Measurements from ENCODE around the gene GPR107.

The GPR107 gene

GRCh38 chr9:130118841-130119518 lies 65.3 kb downstream of the GPR107 start:
- no peak overlapping the region for H2AFZ ChIP-seq (ENCODE audit: insufficient read depth, low read length, poor library complexity)
- H4K12ac ChIP-seq (ENCODE audit: low read depth, low read length) = no peak overlapping the region
- no peak overlapping the region for H3K4me3 ChIP-seq (ENCODE audit: low read depth, low read length)
- no peak overlapping the region for H3K14ac ChIP-seq (ENCODE audit: low read length)
- H2AK5ac ChIP-seq (ENCODE audit: low read length) = no peak overlapping the region
- peaks cover 3% of the 10 kb centered on the region for H3K79me1 ChIP-seq (ENCODE audit: low read length)
- H3K36me3 ChIP-seq (ENCODE audit: control insufficient read depth in 1 of 2, insufficient read depth in 2 of 2, low read length in 2 of 2) = peaks cover 33 to 43% of the 10 kb centered on the region in 2 experiments
- no peak overlapping the region for H3K9ac ChIP-seq (ENCODE audit: low read length)
- H4K91ac ChIP-seq (ENCODE audit: low read depth, low read length) = no peak overlapping the region
- H4K8ac ChIP-seq (ENCODE audit: low read depth, low read length) = no peak overlapping the region
- no peak overlapping the region for H3K23ac ChIP-seq (ENCODE audit: low read length)
- H2BK12ac ChIP-seq (ENCODE audit: low read length) = no peak overlapping the region
- no peaks in the 10 kb centered on the region for H3K27me3 ChIP-seq (ENCODE audit: insufficient read depth, low read length)
- no peak overlapping the region for H2BK5ac ChIP-seq (ENCODE audit: low read depth, low read length, poor library complexity)
- peaks cover 8 to 15% of the 10 kb centered on the region in 2 experiments for H3K4me1 ChIP-seq (ENCODE audit: control insufficient read depth in 1 of 2, insufficient read depth in 2 of 2, low read length in 2 of 2)
- H2BK120ac ChIP-seq (ENCODE audit: insufficient read depth, low read length, poor library complexity) = no peak overlapping the region
- no peaks in the 10 kb centered on the region for H3K9me3 ChIP-seq (ENCODE audit: insufficient read depth, low read depth, low read length)
- H3K79me2 ChIP-seq (ENCODE audit: control insufficient read depth, insufficient read depth, low read length, poor library complexity) = no peaks in the 10 kb centered on the region
- no peak overlapping the region for H3K4ac ChIP-seq (ENCODE audit: low read depth, low read length)
- DNase-seq = no peak
- no peak overlapping the region for H3K4me2 ChIP-seq (ENCODE audit: low read length)
- H3K27ac ChIP-seq (ENCODE audit: low read depth, low read length) = no peak overlapping the region
- H3K18ac ChIP-seq (ENCODE audit: low read length) = no peak overlapping the region
- no CpG with 5 or more reads among the region's 17 CpGs for WGBS (ENCODE audit: extremely low coverage, insufficient coverage, insufficient read length)

GRCh38 chr9:130119519-130120298 lies 66.0 kb downstream of the GPR107 start:
- Histone ChIP-seq H3K79me1 (ENCODE audit: low read length) (peaks cover 3% of the 10 kb centered on the region), H3K4me1 (ENCODE audit: control insufficient read depth in 1 of 2, insufficient read depth in 2 of 2, low read length in 2 of 2) (peaks cover 8 to 15% of the 10 kb centered on the region in 2 experiments)
- no CpG with 5 or more reads among the region's 14 CpGs for WGBS (ENCODE audit: extremely low coverage, insufficient coverage, insufficient read length)

GRCh38 chr9:130120299-130120587 lies 66.5 kb downstream of the GPR107 start:
- Histone ChIP-seq H3K4me1 (ENCODE audit: control insufficient read depth in 1 of 2, insufficient read depth in 2 of 2, low read length in 2 of 2) (peaks cover 8 to 15% of the 10 kb centered on the region in 2 experiments), H4K8ac (ENCODE audit: low read depth, low read length) (no peak overlapping the region), H3K23ac (ENCODE audit: low read length) (no peak overlapping the region), H2AFZ (ENCODE audit: insufficient read depth, low read length, poor library complexity) (no peak overlapping the region), H4K12ac (ENCODE audit: low read depth, low read length) (no peak overlapping the region), H4K91ac (ENCODE audit: low read depth, low read length) (no peak overlapping the region), H3K4me3 (ENCODE audit: low read depth, low read length) (no peak overlapping the region), H3K4me2 (ENCODE audit: low read length) (no peak overlapping the region), H3K14ac (ENCODE audit: low read length) (no peak overlapping the region), H3K4ac (ENCODE audit: low read depth, low read length) (no peak overlapping the region), H3K27me3 (ENCODE audit: insufficient read depth, low read length) (no peaks in the 10 kb centered on the region), H3K79me2 (ENCODE audit: control insufficient read depth, insufficient read depth, low read length, poor library complexity) (no peaks in the 10 kb centered on the region), H2BK120ac (ENCODE audit: insufficient read depth, low read length, poor library complexity) (no peak overlapping the region), H3K9me3 (ENCODE audit: insufficient read depth, low read depth, low read length) (no peaks in the 10 kb centered on the region), H3K9ac (ENCODE audit: low read length) (no peak overlapping the region), H3K27ac (ENCODE audit: low read depth, low read length) (no peak overlapping the region), H3K79me1 (ENCODE audit: low read length) (peaks cover 3% of the 10 kb centered on the region), H2AK5ac (ENCODE audit: low read length) (no peak overlapping the region), H3K18ac (ENCODE audit: low read length) (no peak overlapping the region), H3K36me3 (ENCODE audit: control insufficient read depth in 1 of 2, insufficient read depth in 2 of 2, low read length in 2 of 2) (peaks cover 33 to 43% of the 10 kb centered on the region in 2 experiments), H2BK12ac (ENCODE audit: low read length) (no peak overlapping the region), H2BK5ac (ENCODE audit: low read depth, low read length, poor library complexity) (no peak overlapping the region)
- WGBS (ENCODE audit: extremely low coverage, insufficient coverage, insufficient read length) = no CpG with 5 or more reads among the region's 6 CpGs
- no peak for DNase-seq

More at GRCh38 chr9:130119519-130120298, 66.0 kb downstream of the GPR107 start:
- H3K23ac ChIP-seq (ENCODE audit: low read length) = no peak overlapping the region
- H3K27ac ChIP-seq (ENCODE audit: low read depth, low read length) = no peak overlapping the region
- no peaks in the 10 kb centered on the region for H3K27me3 ChIP-seq (ENCODE audit: insufficient read depth, low read length)
- no peak overlapping the region for H3K14ac ChIP-seq (ENCODE audit: low read length)
- H3K18ac ChIP-seq (ENCODE audit: low read length) = no peak overlapping the region
- H2AK5ac ChIP-seq (ENCODE audit: low read length) = no peak overlapping the region
- no peak overlapping the region for H3K4ac ChIP-seq (ENCODE audit: low read depth, low read length)
- H2AFZ ChIP-seq (ENCODE audit: insufficient read depth, low read length, poor library complexity) = no peak overlapping the region
- H2BK12ac ChIP-seq (ENCODE audit: low read length) = no peak overlapping the region
- no peak overlapping the region for H2BK120ac ChIP-seq (ENCODE audit: insufficient read depth, low read length, poor library complexity)
- H3K79me2 ChIP-seq (ENCODE audit: control insufficient read depth, insufficient read depth, low read length, poor library complexity) = no peaks in the 10 kb centered on the region
- DNase-seq = no peak
- no peaks in the 10 kb centered on the region for H3K9me3 ChIP-seq (ENCODE audit: insufficient read depth, low read depth, low read length)
- no peak overlapping the region for H4K12ac ChIP-seq (ENCODE audit: low read depth, low read length)
- H3K9ac ChIP-seq (ENCODE audit: low read length) = no peak overlapping the region
- no peak overlapping the region for H4K8ac ChIP-seq (ENCODE audit: low read depth, low read length)
- H4K91ac ChIP-seq (ENCODE audit: low read depth, low read length) = no peak overlapping the region
- H3K4me2 ChIP-seq (ENCODE audit: low read length) = no peak overlapping the region
- H2BK5ac ChIP-seq (ENCODE audit: low read depth, low read length, poor library complexity) = no peak overlapping the region
- no peak overlapping the region for H3K4me3 ChIP-seq (ENCODE audit: low read depth, low read length)
- H3K36me3 ChIP-seq (ENCODE audit: control insufficient read depth in 1 of 2, insufficient read depth in 2 of 2, low read length in 2 of 2) = peaks cover 33 to 43% of the 10 kb centered on the region in 2 experiments

GRCh38 chr9:130120832-130121231 lies 67.1 kb downstream of the GPR107 start:
- Histone ChIP-seq H3K4ac (ENCODE audit: low read depth, low read length) (no peak overlapping the region), H3K9me3 (ENCODE audit: insufficient read depth, low read depth, low read length) (no peaks in the 10 kb centered on the region), H3K36me3 (ENCODE audit: control insufficient read depth in 1 of 2, insufficient read depth in 2 of 2, low read length in 2 of 2) (peaks cover 33 to 43% of the 10 kb centered on the region in 2 experiments), H4K8ac (ENCODE audit: low read depth, low read length) (no peak overlapping the region), H2BK5ac (ENCODE audit: low read depth, low read length, poor library complexity) (no peak overlapping the region), H3K27me3 (ENCODE audit: insufficient read depth, low read length) (no peaks in the 10 kb centered on the region), H3K79me2 (ENCODE audit: control insufficient read depth, insufficient read depth, low read length, poor library complexity) (no peaks in the 10 kb centered on the region), H3K9ac (ENCODE audit: low read length) (no peak overlapping the region), H2BK120ac (ENCODE audit: insufficient read depth, low read length, poor library complexity) (no peak overlapping the region), H3K4me3 (ENCODE audit: low read depth, low read length) (no peak overlapping the region), H3K18ac (ENCODE audit: low read length) (no peak overlapping the region), H3K27ac (ENCODE audit: low read depth, low read length) (no peak overlapping the region), H2BK12ac (ENCODE audit: low read length) (no peak overlapping the region), H4K12ac (ENCODE audit: low read depth, low read length) (no peak overlapping the region), H3K79me1 (ENCODE audit: low read length) (peaks cover 3% of the 10 kb centered on the region), H3K14ac (ENCODE audit: low read length) (no peak overlapping the region), H3K4me2 (ENCODE audit: low read length) (no peak overlapping the region), H4K91ac (ENCODE audit: low read depth, low read length) (no peak overlapping the region), H3K23ac (ENCODE audit: low read length) (no peak overlapping the region), H3K4me1 (ENCODE audit: control insufficient read depth in 1 of 2, insufficient read depth in 2 of 2, low read length in 2 of 2) (peaks cover 8 to 15% of the 10 kb centered on the region in 2 experiments), H2AK5ac (ENCODE audit: low read length) (no peak overlapping the region), H2AFZ (ENCODE audit: insufficient read depth, low read length, poor library complexity) (no peak overlapping the region)
- no CpG with 5 or more reads among the region's 9 CpGs for WGBS (ENCODE audit: extremely low coverage, insufficient coverage, insufficient read length)
- DNase-seq = no peak

Measured in trophoblast cell (in vitro differentiated cells and primary cell).